ENCODE results near the gene ERI3.

Gene ERI3

DNA sequence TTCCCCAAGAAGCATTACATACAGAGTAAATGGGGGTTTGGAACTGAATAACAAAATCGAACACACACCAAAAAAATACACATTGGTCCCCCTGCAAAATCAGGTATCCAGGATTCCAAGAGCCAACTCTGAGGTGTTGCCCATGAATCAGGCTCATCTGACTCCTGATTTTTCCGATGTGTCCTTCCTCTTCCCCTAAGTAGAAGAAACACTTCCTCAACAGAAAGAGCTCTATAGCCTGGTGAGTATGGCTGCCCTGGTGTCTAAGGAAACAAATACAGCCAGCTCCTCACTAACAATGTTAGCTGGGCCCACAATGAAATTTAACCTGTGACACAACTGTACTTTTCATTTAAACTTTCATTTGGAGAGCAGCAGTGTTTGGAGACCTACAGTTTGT lies 33.6 kb downstream of the ERI3 start:
- Histone ChIP-seq H3K27ac (no peak overlapping the region), H3K4me3 (no peak overlapping the region), H3K9ac (no peak overlapping the region), H3K9me3 (no peaks in the 10 kb centered on the region), H3K36me3 (peaks cover 90% of the 10 kb centered on the region), H4K20me1 (peaks cover 32% of the 10 kb centered on the region), H3K4me2 (no peak overlapping the region), H3K4me1 (peaks cover 19% of the 10 kb centered on the region; the same call in 1 of the 2 replicates), H3K27me3 (no peaks in the 10 kb centered on the region)
- TF ChIP-seq Cebpa-rat (IDR thresholded peaks at IDR 0.05) = no peak

DNA sequence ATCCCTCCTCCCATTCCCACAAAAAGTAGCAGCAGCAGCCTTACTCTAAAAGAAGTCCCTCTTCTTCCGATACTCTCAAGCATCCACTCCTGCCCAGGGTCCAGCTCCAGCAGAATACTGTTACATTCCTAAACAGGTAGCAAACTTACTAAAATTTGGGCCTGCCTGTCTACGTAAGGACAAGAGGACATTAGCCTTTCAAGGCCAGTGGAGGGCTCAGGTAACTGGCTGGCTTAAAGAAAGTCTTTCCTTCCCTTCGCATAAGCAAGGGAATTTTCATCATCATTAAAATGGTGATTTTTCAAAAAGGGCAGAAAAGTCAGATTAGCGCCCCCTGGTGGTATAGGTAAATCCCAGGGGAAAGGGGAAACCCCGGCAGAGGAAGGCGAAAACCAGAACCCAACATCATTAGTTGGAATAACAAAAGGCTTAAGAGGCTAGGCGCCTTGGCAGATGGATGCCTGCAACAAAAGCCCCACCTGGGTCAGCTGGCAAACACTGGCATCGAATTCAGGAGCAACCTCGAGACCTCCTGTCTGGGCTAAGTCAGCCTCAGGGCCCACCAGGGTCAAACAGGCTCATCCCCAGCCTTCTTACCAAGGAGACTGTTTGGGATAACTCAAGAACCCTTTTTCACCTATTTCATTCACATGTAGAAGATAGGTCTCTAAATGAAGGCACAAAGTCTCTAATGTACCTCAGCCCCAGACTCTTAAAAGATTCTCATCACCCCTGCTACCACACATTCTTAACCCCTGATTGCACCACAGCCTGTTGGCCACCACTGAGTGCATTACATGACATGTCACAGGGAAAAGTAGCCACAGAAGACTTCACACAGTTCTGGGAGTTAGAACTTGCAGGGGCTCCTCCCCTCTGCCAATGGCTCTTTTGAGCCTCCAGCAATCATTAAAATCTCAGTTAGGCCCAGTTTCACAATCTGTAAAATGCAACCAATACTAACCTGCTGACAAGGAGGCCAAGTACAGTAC lies 36.7 kb downstream of the ERI3 start:
- Histone ChIP-seq H3K36me3 (peaks cover 91% of the 10 kb centered on the region), H4K20me1 (peaks cover 26% of the 10 kb centered on the region), H3K27ac (no peak overlapping the region), H3K4me2 (no peak overlapping the region), H3K9me3 (no peaks in the 10 kb centered on the region), H3K9ac (no peak overlapping the region), H3K27me3 (no peaks in the 10 kb centered on the region), H3K4me3 (no peak overlapping the region), H3K4me1 (peaks cover 18% of the 10 kb centered on the region; the same call in 1 of the 2 replicates)
- no peak for TF ChIP-seq Cebpa-rat (IDR thresholded peaks at IDR 0.05)

DNA sequence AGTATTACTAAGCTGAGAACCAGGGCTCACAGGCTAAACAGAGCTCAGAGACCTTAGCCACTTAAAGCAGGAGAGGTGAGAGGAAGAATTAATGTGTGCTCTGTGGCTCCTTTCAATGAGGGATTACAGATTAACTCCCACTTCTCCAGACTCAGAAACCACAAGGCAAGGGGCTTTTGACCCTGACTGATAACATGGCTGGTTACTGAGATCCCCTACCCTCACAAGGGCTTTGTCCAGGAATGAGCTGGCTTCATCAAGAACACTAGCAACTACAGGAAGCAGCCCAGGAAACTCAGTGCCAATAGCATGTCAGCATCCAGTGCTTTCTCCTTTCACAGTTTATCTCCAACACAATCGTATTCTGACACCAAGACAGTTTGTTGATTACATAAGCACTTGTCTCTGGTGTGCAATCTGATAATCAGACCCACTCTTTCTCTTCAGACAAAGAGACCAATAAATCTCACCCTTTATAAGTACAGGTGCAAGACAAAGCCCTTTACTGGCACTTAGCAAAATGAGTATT lies 38.8 kb downstream of the ERI3 start:
- Histone ChIP-seq H3K4me2 (no peak overlapping the region), H3K4me1 (peaks cover 11% of the 10 kb centered on the region; the same call in 1 of the 2 replicates), H3K36me3 (peaks cover 97% of the 10 kb centered on the region), H3K27me3 (no peaks in the 10 kb centered on the region), H4K20me1 (peaks cover 13% of the 10 kb centered on the region; the same call in 1 of the 2 replicates), H3K4me3 (no peak overlapping the region), H3K9ac (no peak overlapping the region), H3K27ac (no peak overlapping the region), H3K9me3 (no peaks in the 10 kb centered on the region)
- no peak for TF ChIP-seq Cebpa-rat (IDR thresholded peaks at IDR 0.05)

DNA sequence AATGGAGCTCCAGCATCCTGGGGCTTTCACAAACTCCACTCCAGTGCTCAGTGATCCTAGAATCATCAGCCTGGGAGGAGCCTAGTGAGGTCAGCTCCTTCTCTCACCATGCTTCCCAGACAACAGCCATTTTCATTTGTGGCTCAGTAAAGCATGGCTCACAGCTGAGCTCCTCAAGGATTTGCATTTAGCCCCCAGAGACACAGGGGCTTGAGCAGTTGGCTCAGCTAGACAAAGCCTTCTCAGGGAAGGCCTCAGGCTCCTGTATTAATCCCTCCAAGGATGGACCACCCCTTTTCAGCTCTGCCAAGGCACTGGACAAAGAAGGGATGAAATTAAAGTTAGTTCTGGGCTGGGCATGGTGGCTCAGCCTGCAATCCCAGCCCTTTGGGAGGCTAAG lies 39.5 kb downstream of the ERI3 start:
- Histone ChIP-seq H3K36me3 (peaks cover 99% of the 10 kb centered on the region), H3K9ac (no peak overlapping the region), H3K27me3 (no peaks in the 10 kb centered on the region), H4K20me1 (peaks cover 8% of the 10 kb centered on the region; the same call in 1 of the 2 replicates), H3K27ac (no peak overlapping the region), H3K4me2 (no peak overlapping the region), H3K4me3 (no peak overlapping the region), H3K4me1 (peaks cover 11% of the 10 kb centered on the region; the same call in 1 of the 2 replicates), H3K9me3 (no peaks in the 10 kb centered on the region)
- no peak for TF ChIP-seq Cebpa-rat (IDR thresholded peaks at IDR 0.05)

DNA sequence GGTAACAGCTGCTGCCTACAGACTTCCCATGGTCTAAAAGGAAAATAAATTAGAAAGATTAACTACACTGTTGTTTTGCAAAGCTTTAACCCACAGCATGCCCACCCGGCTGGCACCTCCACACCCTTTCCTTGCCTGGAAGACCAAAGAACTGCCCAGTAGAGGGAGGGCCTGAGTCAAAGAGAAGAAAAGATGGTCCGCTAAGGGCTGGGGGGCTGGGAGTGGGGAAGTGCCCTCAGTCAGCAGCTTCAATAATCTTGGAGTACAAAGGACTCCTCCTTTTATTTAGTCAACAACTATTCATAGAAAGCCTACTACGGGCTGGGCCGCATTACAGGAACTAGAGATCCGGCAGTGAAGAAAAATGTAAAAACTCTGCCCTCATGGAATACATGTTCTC lies 40.6 kb downstream of the ERI3 start:
- peaks cover 11% of the 10 kb centered on the region; the same call in 1 of the 2 replicates for H3K4me1 ChIP-seq
- no peaks in the 10 kb centered on the region for H3K27me3 ChIP-seq
- no peak overlapping the region for H3K9ac ChIP-seq
- H3K36me3 ChIP-seq = peaks cover 99% of the 10 kb centered on the region
- H3K4me3 ChIP-seq = no peak overlapping the region
- no peaks in the 10 kb centered on the region for H3K9me3 ChIP-seq
- no peak overlapping the region for H3K4me2 ChIP-seq
- H3K27ac ChIP-seq = no peak overlapping the region
- peaks cover 8% of the 10 kb centered on the region; the same call in 1 of the 2 replicates for H4K20me1 ChIP-seq
- no peak for TF ChIP-seq Cebpa-rat (IDR thresholded peaks at IDR 0.05)

DNA sequence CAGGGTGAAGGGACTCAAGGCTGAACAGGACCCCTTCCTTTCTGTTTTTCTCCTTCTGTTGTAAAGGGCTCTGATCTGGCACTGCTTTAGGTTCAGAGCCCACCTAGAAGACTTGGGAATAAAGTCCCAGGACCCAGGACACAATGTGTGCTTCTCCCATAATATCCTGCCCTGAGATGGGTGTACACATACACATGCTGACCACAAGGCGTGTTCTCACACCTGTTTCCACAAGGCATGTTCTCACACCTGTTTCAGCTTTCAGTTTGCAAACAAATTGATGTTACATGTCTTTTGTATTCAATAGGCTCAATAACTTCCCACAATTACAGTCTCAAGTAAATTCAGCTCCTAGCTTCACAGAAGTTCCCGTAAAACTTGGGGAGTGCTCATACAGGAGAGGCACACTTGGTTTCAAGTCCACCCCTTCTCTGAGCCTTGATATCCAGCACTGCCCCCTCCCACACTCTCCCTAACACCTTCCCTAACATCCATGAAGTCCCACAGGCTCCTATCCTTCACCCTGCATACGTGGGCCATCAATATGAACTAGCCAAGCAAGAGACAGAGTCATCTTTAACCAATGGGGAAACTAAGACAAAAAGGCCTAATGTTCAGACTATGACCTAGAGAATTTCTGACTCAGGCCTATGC lies 41.7 kb downstream of the ERI3 start:
- Histone ChIP-seq H3K4me2 (no peak overlapping the region), H4K20me1 (peaks cover 5% of the 10 kb centered on the region; the same call in 1 of the 2 replicates), H3K27ac (no peak overlapping the region), H3K27me3 (no peaks in the 10 kb centered on the region), H3K9ac (no peak overlapping the region), H3K4me3 (no peak overlapping the region), H3K9me3 (no peaks in the 10 kb centered on the region), H3K36me3 (peaks cover 98% of the 10 kb centered on the region), H3K4me1 (peaks cover 7% of the 10 kb centered on the region; the same call in 1 of the 2 replicates)
- no peak for TF ChIP-seq Cebpa-rat (IDR thresholded peaks at IDR 0.05)

DNA sequence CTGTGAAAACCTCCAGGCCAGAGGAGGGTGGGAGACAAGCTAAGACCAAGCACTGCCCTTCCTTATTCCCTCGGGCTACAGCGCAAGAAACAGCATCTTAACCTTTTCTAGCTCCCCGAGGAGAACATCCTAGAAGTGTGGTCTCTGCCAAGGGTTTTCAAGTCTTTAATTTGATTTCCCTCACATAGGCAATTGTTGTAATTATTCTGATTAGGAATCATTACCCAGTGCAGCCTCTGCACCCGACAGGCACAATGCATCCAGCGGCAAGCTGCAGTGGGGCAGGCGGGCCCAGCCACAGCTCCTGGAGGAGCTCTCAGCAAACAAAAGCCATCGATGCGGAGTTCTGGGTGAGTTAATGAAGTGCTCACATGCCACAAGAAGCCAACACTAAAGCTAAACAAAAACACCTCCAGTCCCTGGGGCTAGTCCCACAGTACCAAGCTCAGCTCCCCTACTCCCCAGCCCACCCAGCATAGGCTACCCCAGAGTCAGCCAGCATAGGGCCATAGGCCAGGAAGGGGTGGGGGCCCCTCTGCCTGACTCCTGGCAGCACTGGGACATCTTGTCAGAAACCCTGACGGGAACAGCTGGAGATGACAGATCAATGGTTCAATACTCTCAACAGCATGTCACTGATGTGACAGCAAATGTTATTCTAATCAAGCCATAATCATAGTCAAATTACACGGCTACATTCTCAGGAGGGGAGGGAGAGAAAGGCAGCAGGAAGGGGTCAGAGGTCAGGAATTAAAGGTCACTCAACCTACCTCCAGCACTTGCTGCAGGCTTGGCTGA lies 42.5 kb downstream of the ERI3 start:
- Histone ChIP-seq H3K4me3 (no peak overlapping the region), H3K27me3 (no peaks in the 10 kb centered on the region), H3K36me3 (peaks cover 98% of the 10 kb centered on the region), H3K27ac (no peak overlapping the region), H3K4me2 (no peak overlapping the region), H3K9ac (no peak overlapping the region), H3K4me1 (peaks cover 5% of the 10 kb centered on the region; the same call in 1 of the 2 replicates), H3K9me3 (no peaks in the 10 kb centered on the region), H4K20me1 (no peaks in the 10 kb centered on the region)
- no peak for TF ChIP-seq Cebpa-rat (IDR thresholded peaks at IDR 0.05)

DNA sequence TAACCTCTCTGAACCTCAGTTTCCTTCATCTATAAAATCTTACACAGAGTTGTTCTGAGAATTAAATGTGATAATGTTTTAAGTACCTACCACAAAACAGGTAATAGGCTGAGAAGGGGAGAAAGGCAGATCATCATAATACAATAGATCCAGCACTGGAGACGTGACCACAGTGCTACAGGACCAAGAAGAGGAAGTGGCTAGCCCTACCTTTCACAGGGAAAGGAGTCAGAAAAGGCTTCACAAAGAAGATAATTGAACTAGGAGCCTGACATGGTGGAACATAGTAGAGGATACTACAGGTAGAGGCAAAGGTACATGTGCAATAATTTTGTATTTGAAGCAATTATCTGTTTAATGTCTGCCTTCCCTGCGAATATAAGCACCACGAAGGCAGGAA lies 45.1 kb downstream of the ERI3 start:
- Histone ChIP-seq H3K36me3 (peaks cover 91% of the 10 kb centered on the region), H3K27ac (no peak overlapping the region), H3K4me1 (peaks cover 19% of the 10 kb centered on the region), H3K9me3 (no peaks in the 10 kb centered on the region), H3K27me3 (no peaks in the 10 kb centered on the region), H4K20me1 (no peaks in the 10 kb centered on the region; the same call in 1 of the 2 replicates), H3K4me3 (no peak overlapping the region), H3K4me2 (no peak overlapping the region), H3K9ac (no peak overlapping the region)
- TF ChIP-seq Cebpa-rat (IDR thresholded peaks at IDR 0.05) = no peak

DNA sequence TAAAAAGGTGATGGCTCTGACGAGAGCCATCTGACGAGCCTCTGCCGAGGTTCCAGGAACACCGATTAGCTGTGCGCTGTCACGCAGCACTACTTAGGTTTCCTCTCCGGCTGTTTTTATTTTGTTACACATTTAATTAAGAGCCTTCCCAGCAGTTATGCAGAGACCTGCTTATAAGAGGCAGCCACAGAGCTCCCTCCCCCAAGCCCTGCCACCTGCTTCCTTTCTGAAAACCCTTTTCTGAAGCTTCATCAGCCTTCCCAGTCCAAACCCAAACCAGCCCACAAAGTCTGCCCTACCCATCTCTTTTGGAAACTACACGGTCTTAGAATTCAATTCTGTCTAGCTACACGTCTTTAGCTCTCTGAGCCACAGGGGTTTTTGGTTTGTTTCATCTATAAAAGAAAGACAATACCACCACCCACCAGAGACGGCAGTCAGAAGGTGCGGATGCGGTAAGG lies 49.1 kb downstream of the ERI3 start:
- H3K4me3 ChIP-seq = no peak overlapping the region; the same call in 1 of the 2 replicates
- H3K9me3 ChIP-seq = no peaks in the 10 kb centered on the region
- peak overlapping the region; percentile 38 for H3K27ac ChIP-seq
- peak overlapping the region; percentile 78 for H3K4me2 ChIP-seq
- no peaks in the 10 kb centered on the region for H3K27me3 ChIP-seq
- H3K36me3 ChIP-seq = peaks cover 92% of the 10 kb centered on the region
- no peak for TF ChIP-seq Cebpa-rat (IDR thresholded peaks at IDR 0.05)
- no peaks in the 10 kb centered on the region; the same call in 1 of the 2 replicates for H4K20me1 ChIP-seq
- H3K4me1 ChIP-seq = peaks cover 29% of the 10 kb centered on the region
- H3K9ac ChIP-seq = peak overlapping the region; percentile 20; the same call in 1 of the 2 replicates
